Neural crest cell (in vitro differentiated cells): ENCODE data around the gene APOH. TPM values are rescaled to one million over a fixed set of nuclear protein-coding genes. Genes with fewer than 3 reads are reported as not detected.

Experiments
- DNase-seq: peaks from one replicate; pipeline ENCODE4 v3.0.0; 2021; ENCODE audit warnings: low read depth, mixed read lengths, low spot score
- H3K27ac Mint-ChIP-seq: one replicate; pipeline ENCODE4 v1.8.0; 2021; ENCODE audit warnings: mild to moderate bottlenecking, mixed read lengths; ENCODE audit not compliant: unreplicated experiment
- H3K27me3 Mint-ChIP-seq: 2 replicates; pipeline ENCODE4 v1.8.0; 2021; ENCODE audit warnings: low read depth, mild to moderate bottlenecking, mixed read lengths
- H3K36me3 Mint-ChIP-seq: 2 replicates; pipeline ENCODE4 v1.8.0; 2021; ENCODE audit warnings: low read depth, mild to moderate bottlenecking, mixed read lengths
- H3K4me1 Mint-ChIP-seq: 2 replicates; pipeline ENCODE4 v1.8.0; 2021; ENCODE audit warnings: mixed read lengths
- H3K4me3 Mint-ChIP-seq: one replicate; pipeline ENCODE4 v1.8.0; 2021; ENCODE audit warnings: mild to moderate bottlenecking, mixed read lengths
- H3K9me3 Mint-ChIP-seq: 2 replicates; pipeline ENCODE4 v1.8.0; 2021; ENCODE audit warnings: mixed read lengths
- CTCF ChIP-seq: fragments of 200-600 bp; sonication (generic); conservative IDR thresholded peaks from 2 replicates; pipeline ENCODE4 v1.5.0; 2021; ENCODE audit warnings: antibody characterized with exemption, mild to moderate bottlenecking
- total RNA-seq: library from RNA; stranded (reverse); gene quantifications from 2 replicates; pipeline ENCODE4 v1.2.1, GENCODE V29; 2021

APOH gene
- total RNA-seq, 1 donor from 2014 or later: not detected

GRCh38 chr17:66171692-66172091, 57.5 kb downstream of the APOH start:
- Mint-ChIP-seq H3K4me1 (peaks cover 13% of the 10 kb centered on the region), H3K27me3 (no peaks in the 10 kb centered on the region), H3K27ac (no peak overlapping the region), H3K9me3 (no peaks in the 10 kb centered on the region), H3K36me3 (peaks cover 5% of the 10 kb centered on the region), H3K4me3 (no peak overlapping the region)
- no peak for DNase-seq
- TF ChIP-seq CTCF: no peak

GRCh38 chr17:66171172-66171571, 58.0 kb downstream of the APOH start:
- no peak for TF ChIP-seq CTCF
- H3K4me3 Mint-ChIP-seq: no peak overlapping the region
- no peaks in the 10 kb centered on the region for H3K27me3 Mint-ChIP-seq
- DNase-seq: no peak
- no peaks in the 10 kb centered on the region for H3K9me3 Mint-ChIP-seq
- H3K36me3 Mint-ChIP-seq: peaks cover 5% of the 10 kb centered on the region
- no peak overlapping the region for H3K27ac Mint-ChIP-seq
- peaks cover 13% of the 10 kb centered on the region for H3K4me1 Mint-ChIP-seq

GRCh38 chr17:66169839-66170238, 59.4 kb downstream of the APOH start:
- no peak for DNase-seq
- no peaks in the 10 kb centered on the region for H3K9me3 Mint-ChIP-seq
- peaks cover 16% of the 10 kb centered on the region for H3K4me1 Mint-ChIP-seq
- no peak overlapping the region for H3K4me3 Mint-ChIP-seq
- no peak for TF ChIP-seq CTCF
- H3K27ac Mint-ChIP-seq: no peak overlapping the region
- no peaks in the 10 kb centered on the region for H3K36me3 Mint-ChIP-seq
- H3K27me3 Mint-ChIP-seq: no peaks in the 10 kb centered on the region

GRCh38 chr17:66167189-66167815, 61.9 kb downstream of the APOH start:
- Mint-ChIP-seq H3K9me3 (no peaks in the 10 kb centered on the region), H3K27ac (no peak overlapping the region), H3K27me3 (no peaks in the 10 kb centered on the region), H3K4me3 (no peak overlapping the region), H3K4me1 (peaks cover 10% of the 10 kb centered on the region), H3K36me3 (no peaks in the 10 kb centered on the region)
- no peak for DNase-seq
- no peak for TF ChIP-seq CTCF

- H3K36me3 Mint-ChIP-seq: peaks cover 10% of the 10 kb centered on the region
- peaks cover 2% of the 10 kb centered on the region for H3K9me3 Mint-ChIP-seq
- peak; percentile 16 for DNase-seq
- no peaks in the 10 kb centered on the region for H3K27me3 Mint-ChIP-seq
- H3K27ac Mint-ChIP-seq: no peak overlapping the region
- TF ChIP-seq CTCF: peak; percentile 88
- H3K4me3 Mint-ChIP-seq: no peak overlapping the region
- H3K4me1 Mint-ChIP-seq: peaks cover 4% of the 10 kb centered on the region
Measured at GRCh38 chr17:66165537-66166123, 63.6 kb downstream of the APOH start.

Other genes with a start within 250 kb of the APOH start
- gene CEP112, start 37.3 kb downstream of the APOH start, total RNA-seq: 24.5 and 26.6 TPM in 2 replicates
- gene PRKCA, start 73.2 kb upstream of the APOH start, total RNA-seq: 21.2 and 22.7 TPM in 2 replicates